GM18511 (cell line): Measurements from ENCODE around the gene ATXN7L2.

ENCODE experiments used
- ATAC-seq: cut with Tn5 transposase; IDR thresholded peaks from one replicate; pipeline ENCODE4 v1.9.1; 2021; ENCODE audit warnings: mild to moderate bottlenecking, moderate library complexity; ENCODE audit not compliant: unreplicated experiment

Gene ATXN7L2

DNA sequence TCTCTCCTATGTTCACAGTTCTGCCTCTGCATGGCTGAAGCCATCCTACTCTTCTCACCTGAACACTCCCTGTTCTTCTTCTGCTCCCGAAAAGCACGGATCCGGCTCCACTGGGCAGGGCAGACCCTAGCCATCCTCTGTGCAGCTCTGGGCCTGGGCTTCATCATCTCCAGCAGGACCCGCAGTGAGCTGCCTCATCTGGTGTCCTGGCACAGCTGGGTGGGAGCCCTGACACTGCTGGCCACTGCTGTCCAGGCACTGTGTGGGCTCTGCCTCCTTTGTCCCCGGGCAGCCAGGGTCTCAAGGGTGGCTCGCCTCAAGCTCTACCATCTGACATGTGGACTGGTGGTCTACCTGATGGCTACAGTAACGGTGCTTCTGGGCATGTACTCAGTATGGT is 12.0 kb downstream of the ATXN7L2 start:
- no peak for ATAC-seq

DNA sequence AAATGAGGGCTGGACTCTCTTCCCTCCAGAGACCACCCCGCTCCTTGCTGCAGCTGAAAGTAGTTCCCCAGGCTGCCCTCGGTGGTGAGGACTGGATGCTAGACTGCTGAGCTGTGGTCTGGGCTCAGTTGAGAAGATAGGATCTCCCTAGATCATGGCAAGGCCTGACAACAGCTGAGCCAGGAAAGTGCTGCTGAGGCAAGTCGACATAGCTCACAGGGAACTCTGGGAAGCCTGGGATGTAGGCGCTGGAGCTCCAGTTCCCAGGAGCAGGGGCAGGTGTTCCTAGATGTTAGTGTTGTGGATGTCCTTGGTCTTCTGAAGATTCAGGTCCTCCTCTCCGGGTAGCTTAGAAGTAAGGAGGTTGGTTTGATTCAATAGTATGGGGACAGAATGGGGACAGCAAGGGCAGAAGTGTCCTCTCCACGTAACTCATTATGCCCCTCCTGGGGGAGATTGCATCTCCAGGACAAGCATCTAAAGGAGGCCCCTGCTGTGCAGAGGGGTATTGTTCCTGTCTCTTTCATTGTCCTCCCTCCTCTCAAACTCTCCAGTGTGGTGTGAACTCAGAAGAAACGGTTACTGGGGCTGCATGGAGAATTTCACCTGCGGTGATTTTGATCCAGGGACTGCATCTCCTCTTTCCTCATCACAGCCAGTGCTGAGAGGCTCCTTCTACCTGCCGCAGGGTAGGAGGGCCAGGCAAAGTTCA is 13.9 kb downstream of the ATXN7L2 start:
- ATAC-seq, result no peak

DNA sequence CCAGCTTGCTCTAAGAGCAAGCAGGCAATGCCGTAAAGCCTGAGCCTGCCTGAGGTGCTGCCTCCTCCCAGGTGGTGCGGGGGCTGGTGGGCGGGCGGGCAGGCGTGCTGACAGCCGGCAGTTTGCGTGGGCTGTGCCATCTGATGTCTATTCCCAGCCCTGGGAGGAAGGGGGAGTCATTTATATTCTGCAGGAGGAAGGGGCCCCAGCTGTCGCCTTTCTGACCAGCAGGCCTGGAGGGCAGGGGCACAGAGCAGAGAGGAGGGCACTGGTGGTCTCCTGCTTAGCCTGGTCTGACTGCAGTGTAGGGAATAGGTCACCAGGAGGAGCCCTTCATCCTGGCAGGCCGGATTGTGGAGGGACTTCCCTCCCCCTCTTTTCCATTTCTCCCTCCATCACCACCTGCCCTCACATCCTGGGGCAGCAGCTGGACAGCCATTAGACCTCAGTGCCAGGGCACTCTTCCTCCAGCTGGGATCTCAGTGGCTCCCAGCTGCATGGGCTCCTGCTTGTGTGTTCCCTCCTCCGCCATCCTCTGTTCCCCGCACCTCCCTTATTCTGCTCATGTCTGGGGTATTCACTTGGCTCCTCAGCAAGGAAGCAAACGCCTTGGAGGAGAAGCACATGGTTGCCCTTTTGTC is 14.6 kb downstream of the ATXN7L2 start:
- ATAC-seq, result no peak

DNA sequence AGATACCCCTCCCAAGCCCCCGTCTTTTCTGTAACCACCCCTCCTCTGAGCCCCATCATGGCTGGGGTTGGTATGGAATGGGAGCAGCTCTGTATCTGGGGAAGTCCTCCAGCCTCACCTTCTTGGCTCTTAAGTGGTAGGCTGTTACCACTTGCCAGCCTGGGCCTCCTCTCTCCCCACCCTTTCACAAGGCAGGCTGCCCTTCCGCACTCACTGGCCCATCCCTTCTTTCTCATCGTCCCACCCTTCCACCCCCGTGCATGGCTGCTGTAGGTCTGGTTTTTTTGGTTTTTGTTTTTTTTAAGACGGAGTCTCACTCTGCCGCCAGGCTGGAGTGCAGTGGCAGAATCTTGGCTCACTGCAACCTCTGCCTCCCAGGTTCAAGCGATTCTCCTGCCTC is 15.4 kb downstream of the ATXN7L2 start:
- no peak for ATAC-seq

DNA sequence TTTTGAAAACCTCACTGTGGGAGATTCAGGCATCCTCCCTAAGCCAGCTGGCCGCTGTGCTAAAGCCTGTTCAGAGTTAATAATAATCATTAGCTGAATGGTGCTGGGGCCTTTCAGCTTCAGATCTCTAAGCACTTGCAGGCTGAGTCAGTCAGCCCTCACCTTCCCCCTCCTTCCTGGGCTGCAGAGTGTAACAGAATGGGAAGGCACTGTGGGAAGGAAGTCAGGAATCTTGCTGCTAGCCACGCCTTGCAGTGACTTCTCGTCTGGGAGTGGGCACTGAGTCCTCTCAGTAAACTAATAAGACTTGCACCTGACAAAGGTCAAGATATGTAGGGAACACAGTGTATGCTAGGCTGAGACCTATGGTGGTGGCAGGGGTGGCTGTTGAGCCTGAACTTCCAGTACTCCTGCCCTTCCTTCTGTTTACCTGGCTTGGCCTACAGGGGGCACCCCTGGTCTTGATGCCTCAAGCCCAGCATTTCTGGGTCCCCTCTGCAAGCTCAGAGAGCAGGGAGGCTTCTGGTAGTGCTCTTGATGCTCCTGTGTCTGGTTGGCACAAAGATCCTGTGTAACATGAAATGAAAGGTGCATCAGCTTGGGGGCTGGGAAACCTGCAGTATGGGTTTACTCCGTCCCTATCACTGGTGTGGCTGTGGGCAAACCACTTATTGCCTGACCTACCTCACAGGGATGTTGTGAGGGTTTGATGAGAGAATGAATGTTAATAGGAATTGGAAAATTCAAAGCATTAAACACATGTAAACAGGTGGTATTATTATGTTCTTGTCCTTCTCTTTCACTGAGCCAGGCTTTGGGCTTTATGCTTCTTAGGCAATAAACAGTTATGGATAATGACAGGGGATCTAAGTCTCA is 16.2 kb downstream of the ATXN7L2 start:
- ATAC-seq, result no peak

DNA sequence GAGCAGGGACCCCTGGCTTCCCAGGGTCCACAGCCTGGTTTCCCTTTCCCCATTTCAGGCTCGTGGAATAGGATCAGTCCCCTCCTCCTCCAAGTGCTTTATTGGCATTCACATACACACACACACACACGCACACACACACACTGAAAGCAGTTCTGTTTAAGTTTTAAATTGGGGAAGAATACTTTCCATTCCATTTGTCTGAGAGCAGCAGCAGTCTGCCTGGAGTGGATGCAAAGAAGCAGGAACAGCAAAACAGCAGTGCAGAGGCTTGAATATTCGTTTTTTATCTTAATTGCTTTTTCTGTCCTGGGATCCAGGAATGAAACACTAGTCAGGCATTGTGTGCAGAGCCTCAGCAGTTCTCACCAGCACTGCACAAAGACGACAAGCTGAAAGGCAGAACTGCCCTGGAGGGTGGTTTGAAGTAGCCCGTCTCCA is 17.3 kb downstream of the ATXN7L2 start:
- ATAC-seq, result no peak

DNA sequence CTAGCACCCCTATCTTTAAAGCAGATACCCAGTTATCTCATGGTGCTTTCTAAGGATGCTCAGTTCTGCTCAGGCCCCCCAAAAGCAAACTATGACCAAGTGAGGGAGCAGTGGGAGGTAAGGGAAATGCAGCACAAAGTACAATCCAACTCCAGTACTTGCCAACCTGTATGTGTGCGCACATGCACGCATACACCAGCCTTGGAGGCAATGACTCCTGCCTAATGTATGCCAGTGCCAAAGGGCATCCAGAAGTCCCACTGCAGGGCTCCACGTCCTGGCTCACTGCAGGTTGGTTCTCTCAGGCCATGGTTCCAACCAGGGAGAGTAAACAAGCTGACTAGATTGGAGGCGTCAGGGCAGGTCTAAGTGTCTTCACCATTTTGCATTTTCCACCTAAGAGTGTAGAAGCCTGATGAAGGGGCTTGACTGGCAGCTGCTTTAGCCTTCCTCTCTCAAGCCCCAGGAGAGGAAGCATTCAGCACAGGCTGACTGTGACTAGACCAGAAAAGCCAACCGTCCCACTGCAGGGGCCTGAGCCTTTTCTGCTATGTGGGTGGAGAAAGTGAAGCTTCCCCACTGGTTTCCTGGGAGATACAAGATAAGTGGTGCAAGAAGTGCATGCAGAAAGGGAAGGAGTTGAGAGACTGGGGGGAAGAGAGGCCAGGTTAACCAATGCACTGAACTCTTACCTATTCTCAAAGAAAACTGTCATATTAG is 18.1 kb downstream of the ATXN7L2 start:
- no peak for ATAC-seq

DNA sequence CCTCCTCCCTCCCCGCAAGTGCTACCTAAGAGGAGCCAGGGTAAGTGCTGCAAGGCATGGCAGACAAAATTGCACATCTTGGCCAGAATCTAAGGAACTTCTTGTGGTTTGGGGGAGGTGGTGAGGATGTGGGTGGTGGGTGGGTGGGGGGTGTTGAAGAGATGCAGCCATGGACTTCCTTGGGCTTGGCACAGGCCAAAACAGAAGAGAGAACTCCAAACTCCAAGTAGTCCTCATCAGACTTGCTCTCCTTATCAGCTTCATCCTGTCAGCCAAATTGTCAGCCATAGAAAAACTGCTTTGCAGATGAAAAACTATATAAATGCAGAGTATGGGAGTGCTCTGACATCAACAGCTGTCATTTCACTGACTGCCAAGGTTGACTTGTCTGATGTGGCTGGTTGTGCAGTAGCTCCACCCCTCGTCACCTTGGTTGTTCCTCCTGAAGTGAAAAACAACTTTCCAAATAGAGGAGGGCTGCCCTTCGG is 18.7 kb downstream of the ATXN7L2 start:
- ATAC-seq, result no peak

DNA sequence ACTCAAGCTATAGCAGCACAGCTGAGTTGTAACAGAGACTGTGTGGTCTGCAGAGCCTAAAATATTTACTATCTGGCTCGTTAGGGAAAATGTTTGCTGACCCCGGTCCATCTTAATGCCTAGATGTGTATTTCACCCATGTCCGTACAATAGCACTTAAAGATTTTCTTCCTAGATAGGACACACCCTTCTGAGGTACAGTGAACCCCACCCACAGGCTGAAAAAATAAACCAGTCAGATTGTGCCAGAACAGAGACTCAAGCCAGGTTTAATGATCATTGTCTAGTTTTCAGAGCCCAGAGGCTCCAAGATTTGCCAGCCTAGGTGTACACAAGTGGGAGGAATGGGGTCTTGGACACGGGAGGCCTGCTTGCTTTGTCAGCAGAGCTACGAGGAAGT is 20.2 kb downstream of the ATXN7L2 start:
- ATAC-seq, result no peak

DNA sequence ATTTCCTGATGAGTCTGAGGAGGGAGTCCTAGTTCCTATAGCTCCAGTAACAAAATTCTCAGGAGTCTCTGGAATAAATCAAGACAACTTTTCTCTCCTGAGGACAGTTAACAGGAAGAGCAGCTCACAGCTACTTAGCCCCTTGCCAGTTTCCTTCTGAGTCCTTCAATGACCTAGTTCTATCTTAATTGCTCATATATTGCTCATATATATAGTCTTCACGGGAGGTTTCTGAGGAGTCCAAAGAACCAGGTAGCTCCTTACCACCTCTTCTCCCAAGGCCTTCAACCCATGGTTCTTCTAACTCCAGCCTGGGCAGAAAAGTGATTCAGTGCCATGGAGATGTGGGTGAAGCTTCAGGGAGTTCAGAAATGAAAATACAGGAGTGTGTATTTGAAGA is 21.3 kb downstream of the ATXN7L2 start:
- no peak for ATAC-seq

DNA sequence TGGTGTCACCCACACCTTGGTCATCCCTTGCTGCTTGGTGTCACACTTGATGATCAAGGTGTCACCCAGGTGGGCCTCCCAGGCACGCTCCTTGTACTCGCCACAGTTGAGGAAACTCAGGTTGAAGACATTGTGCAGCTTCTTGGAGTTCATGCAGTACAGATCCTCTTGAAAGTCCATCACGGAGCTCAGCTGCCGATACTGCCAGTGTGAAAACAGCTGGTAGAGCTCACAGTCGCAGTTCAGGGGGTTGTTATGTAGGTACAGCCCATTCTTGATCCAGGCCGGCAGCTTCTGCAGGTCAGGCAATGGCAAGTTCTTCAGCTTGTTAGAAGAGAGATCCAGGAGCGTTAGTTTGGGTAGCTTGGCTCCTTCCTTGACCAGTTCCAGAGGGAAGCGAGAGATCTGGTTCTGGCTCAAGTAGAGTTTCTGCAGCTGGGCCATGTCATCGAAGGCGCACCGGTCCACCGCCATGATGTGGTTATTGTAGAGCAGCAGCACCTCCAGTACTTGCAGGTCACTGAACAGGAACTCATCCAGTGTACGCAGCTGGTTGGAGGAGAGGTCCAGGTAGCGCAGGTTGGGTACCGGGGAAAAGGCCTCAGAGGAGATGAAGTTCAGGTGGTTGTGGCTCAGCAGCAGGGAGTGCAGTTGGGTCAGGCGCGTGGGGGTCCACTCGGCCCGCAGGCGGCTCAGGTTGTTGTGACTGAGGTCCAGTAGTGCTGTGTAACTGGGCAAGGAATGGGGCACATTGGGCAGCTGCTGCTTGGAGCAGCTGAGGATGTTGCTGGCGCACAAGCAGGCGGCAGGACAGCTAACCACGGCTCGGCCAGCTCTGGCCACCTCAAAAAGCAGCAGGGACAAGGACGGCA is 24.5 kb downstream of the ATXN7L2 start:
- ATAC-seq, result no peak

DNA sequence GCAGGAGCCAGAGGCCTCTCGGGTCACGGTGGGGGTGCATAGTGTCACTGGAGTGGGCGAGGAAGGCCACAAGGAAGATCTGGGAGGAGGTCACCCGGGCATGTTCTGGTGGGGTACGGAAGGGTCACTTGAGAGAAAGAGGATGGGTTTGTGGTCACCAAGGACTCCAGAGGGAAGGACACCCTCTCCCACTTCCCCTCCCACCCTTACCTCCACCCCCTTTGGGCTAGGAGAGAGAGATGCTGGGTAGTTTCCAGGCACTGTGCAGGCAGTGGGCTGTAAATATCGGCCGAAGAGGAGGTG is 25.1 kb downstream of the ATXN7L2 start:
- no peak for ATAC-seq

DNA sequence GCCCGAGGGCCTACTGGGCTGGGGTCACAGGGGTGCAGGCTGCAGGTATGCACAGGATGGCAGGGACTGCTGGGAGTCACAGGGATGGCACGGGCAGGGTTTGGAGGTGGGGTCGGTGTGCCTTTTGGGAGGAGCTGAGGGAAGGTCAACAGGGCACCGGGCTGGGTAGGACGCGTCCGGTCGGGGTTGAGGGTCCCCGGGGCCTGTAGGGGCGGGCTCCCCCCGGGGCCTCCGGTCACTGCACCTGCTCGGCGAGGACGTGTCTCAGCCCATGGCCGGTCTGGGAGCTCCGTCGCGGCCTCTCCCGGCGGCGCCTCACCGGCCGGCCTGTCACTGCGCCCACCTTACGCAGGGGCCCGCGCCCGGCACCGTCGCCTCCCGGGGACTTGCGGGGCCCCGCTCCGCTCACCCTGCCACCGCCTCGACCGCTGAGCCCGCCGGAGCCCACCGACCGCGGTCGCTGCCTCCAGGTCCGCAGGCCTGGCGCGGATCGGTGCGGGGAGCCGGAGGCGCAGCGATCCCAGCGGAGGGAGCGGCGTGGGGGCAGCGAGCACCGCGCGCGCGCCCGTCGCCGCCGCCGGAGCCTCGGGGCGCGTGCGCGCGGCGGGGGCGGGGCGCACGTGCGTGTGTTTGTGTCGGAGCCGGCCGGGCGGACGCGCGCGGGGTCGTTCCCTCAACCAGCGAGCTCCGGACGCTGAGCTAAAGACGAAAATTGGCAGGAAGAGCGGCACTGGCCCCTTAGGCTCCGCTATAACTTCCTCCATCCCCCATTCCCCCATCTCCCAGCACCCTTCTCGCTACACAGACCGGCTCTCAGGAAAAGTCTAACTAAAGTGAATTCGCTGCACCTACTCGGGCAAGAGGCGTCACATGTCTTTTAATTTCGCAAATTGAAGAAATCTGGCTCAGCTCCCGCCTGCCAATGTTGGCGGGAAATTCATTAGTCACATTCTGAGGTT is 25.8 kb downstream of the ATXN7L2 start, which contains the start of gene AMIGO1:
Gene AMIGO1 (minus strand): TSS at position 552 of the 959 bp plus-strand sequence. CDS start 815 bp downstream, outside the sequence.
- ATAC-seq, result peak; percentile 67

DNA sequence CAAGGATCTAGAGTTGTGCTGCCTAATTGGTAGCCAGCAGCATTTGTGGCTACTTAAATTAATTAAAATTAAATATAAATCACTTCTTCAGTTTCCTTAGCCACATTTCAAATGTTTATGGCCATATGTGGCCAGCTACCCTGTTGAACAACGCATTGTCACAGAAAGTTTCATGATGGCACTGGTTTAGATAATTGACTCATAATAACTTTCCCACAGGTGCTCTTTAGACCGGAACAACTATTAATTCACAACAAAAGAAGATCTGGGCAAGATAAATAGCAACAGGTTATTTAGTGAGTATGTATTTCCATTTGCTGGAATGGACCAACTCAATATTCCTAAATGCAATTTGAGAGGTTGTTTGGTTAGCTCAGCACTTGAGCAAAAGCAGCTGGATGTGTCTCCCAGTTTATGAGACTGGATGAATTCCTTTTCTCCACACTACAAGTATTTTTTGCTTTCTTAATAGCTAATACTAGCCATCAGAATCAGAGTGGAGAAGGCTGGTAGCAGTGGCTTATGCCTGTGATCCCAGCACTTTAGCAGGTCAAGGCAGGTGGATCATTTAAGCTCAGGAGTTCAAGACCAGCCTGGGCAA is 29.5 kb downstream of the ATXN7L2 start:
- no peak for ATAC-seq

DNA sequence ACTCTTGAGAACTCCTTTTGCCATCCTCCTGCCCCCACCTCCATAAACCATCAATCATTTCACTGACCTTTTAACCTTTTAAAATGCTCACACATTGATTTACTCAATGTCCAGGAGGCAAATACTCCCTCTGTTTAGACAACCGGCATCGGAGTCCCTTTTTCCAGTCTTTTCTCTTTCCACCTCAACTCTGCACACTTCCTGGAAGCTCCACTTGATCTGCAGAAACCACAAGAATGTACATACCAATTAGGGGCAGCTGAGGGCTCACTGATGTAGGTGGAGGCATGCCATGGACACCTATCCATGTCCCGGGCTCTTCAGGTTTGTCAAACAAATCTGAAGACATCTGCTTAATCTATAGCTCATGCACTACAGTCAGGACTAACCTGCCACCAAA is 31.1 kb downstream of the ATXN7L2 start:
- ATAC-seq, result no peak

DNA sequence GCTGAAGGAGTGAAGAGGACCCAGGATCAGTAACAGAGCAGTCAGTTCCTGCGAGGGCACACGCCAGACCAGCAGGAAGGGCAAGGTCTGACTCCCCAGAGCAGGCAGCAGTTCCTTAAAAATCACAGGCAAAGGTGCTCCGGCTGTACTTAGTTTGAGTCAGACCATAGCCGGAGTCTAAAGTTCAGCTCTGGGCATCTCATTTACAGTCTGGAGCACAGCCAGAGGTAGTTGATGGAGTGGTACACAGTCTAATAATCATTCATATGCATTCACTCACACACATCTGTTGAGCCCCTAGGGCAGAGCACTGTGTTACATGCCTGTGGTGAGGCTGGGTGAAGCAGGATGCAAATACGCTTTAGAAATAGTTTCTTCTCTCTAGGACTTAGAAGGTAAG is 33.2 kb downstream of the ATXN7L2 start:
- ATAC-seq, result no peak

DNA sequence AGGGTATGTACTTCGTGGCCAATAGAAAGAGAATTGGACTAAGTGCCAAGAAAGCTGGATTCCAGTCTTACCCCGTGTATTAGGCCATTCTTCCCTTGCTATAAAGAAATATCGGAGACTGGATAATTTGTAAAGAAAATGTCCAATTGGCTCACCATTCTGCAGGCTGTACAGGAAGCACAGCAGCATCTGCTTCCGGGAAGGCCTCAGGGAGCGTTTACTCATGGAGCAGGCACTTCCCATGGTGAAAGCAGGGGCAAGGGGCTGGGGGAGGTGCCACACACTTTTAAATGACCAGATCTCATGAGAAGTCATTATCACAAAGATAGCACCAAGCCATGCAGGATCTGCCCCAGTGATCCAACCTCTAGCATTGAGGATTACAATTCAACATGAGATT is 33.6 kb downstream of the ATXN7L2 start:
- ATAC-seq, result no peak
